GM12878 (cell line): ENCODE results near the gene CDKL2. TPM values are rescaled to one million over a fixed set of nuclear protein-coding genes. Genes with fewer than 3 reads are reported as not detected.

Experiments
- ATAC-seq: fragments of 200-7000 bp; cut with Tn5 transposase; 3 replicates; pipeline ENCODE4 v1.9.1; 2020; ENCODE audit warnings: mild to moderate bottlenecking, moderate library complexity
- BruUV-seq: library from RNA; stranded (reverse); fragments of 400-500 nt; replicated peaks from 2 replicates; lab custom pipeline; 2021; lab: Mats Ljungman, UMichigan
- CTCF ChIA-PET: fragments of 300-600 bp; sonication (Branson Sonifier 250); formaldehyde crosslinking; extraction: SDS; loops from one replicate; lab custom pipeline; 2021; ENCODE audit warnings: inconsistent platforms; lab: Yijun Ruan, JAX
- POLR2A ChIA-PET: fragments of 350-600 bp; formaldehyde crosslinking; extraction: SDS; loops from one replicate; lab custom pipeline; 2021; ENCODE audit warnings: inconsistent platforms; lab: Charles Lee
- RAD21 ChIA-PET: fragments of 300-600 bp; sonication (Branson Sonifier 250); formaldehyde crosslinking; loops from one replicate; lab custom pipeline; 2023; ENCODE audit warnings: antibody characterized with exemption; ENCODE audit not compliant: unreplicated experiment; lab: Charles Lee
- SMC1A ChIA-PET: fragments of 300-600 bp; sonication (Branson Sonifier 250); formaldehyde crosslinking; loops from one replicate; lab custom pipeline; 2023; ENCODE audit not compliant: unreplicated experiment, uncharacterized antibody; lab: Charles Lee
- DNase-seq: peaks from one replicate; pipeline ENCODE4 v3.0.0-alpha.2; 2011; ENCODE audit warnings: low read depth, low spot score
- FAIRE-seq: peaks from 3 replicates; lab custom pipeline; 2011; peaks lifted over from hg19 to GRCh38; lab: Jason Lieb, UNC
- H2AFZ ChIP-seq: 2 replicates; pipeline ENCODE4 v1.6.0; 2011; ENCODE audit warnings: low read depth, low read length, control low read depth; ENCODE audit not compliant: control insufficient read depth
- H3K27ac ChIP-seq: 2 replicates; pipeline ENCODE4 v1.5.1; 2011; ENCODE audit warnings: control low read depth; ENCODE audit not compliant: control insufficient read depth, insufficient read depth
- H3K27me3 ChIP-seq, 2 experiments: replicated peaks in 1 of 2; 2 replicates each; pipeline versions ENCODE4 v1.6.0 to v1.6.1; 2011; ENCODE audit warnings: low read length in 1 of 2; ENCODE audit not compliant: control insufficient read depth in 2 of 2, insufficient read depth in 2 of 2
- H3K36me3 ChIP-seq, 2 experiments: 2 replicates each; pipeline ENCODE4 v1.5.1; 2011; ENCODE audit warnings: low read length in 1 of 2; ENCODE audit not compliant: control insufficient read depth in 2 of 2, insufficient read depth in 2 of 2
- H3K4me1 ChIP-seq: 2 replicates; pipeline ENCODE4 v1.6.1; 2011; ENCODE audit warnings: mild to moderate bottlenecking, low read length, moderate library complexity, mixed read lengths; ENCODE audit not compliant: control insufficient read depth, insufficient read depth
- H3K4me2 ChIP-seq: 2 replicates; pipeline ENCODE4 v1.6.0; 2011; ENCODE audit warnings: control low read depth; ENCODE audit not compliant: control insufficient read depth, insufficient read depth
- H3K4me3 ChIP-seq: fragments of 200-600 bp; sonication (generic); 2 replicates; pipeline ENCODE4 v1.5.1; 2016
- H3K79me2 ChIP-seq: 2 replicates; pipeline ENCODE4 v1.6.0; 2011; ENCODE audit warnings: low read length; ENCODE audit not compliant: control insufficient read depth, insufficient read depth
- H3K9ac ChIP-seq: 2 replicates; pipeline ENCODE4 v1.8.0; 2011; ENCODE audit warnings: low read length, control low read depth, mixed read lengths; ENCODE audit not compliant: control insufficient read depth, insufficient read depth
- H3K9me3 ChIP-seq: replicated peaks from 3 replicates; pipeline ENCODE4 v1.5.1; 2011; ENCODE audit warnings: mild to moderate bottlenecking, low read length; ENCODE audit not compliant: control insufficient read depth, insufficient read depth
- H4K20me1 ChIP-seq: 2 replicates; pipeline ENCODE4 v1.6.0; 2011; ENCODE audit not compliant: control insufficient read depth, insufficient read depth
- CBX5 ChIP-seq: sonication (generic); IDR thresholded peaks from 2 replicates; pipeline ENCODE4 v1.6.1; 2016; ENCODE audit warnings: low read depth, moderate library complexity, mild to moderate bottlenecking, inconsistent platforms
- CREB1 ChIP-seq: IDR thresholded peaks from 2 replicates; pipeline ENCODE4 v1.6.1; 2012; ENCODE audit warnings: low read depth, mild to moderate bottlenecking, inconsistent platforms
- E4F1 ChIP-seq: fragments of 450-650 bp; IDR thresholded peaks from 2 replicates; pipeline ENCODE4 v1.6.1; 2018; ENCODE audit warnings: borderline replicate concordance, mild to moderate bottlenecking; ENCODE audit not compliant: partially characterized antibody
- JUNB ChIP-seq: IDR thresholded peaks from 2 replicates; pipeline ENCODE4 v1.6.1; 2016; ENCODE audit warnings: antibody characterized with exemption, mild to moderate bottlenecking
- KAT2A ChIP-seq: conservative IDR thresholded peaks from 2 replicates; pipeline ENCODE4 v1.6.1; 2011; ENCODE audit warnings: low read depth, low read length; ENCODE audit not compliant: control insufficient read depth
- NR2C2 ChIP-seq: IDR thresholded peaks from 2 replicates; pipeline ENCODE4 v1.6.1; 2011; ENCODE audit warnings: borderline replicate concordance, low read depth; ENCODE audit not compliant: control insufficient read depth, insufficient read length
- PML ChIP-seq: IDR thresholded peaks from 2 replicates; pipeline ENCODE4 v1.6.1; 2012; ENCODE audit warnings: low read length, inconsistent platforms
- SMAD5 ChIP-seq: IDR thresholded peaks from 2 replicates; pipeline ENCODE4 v1.6.1; 2016; ENCODE audit warnings: antibody characterized with exemption, low read depth
- SREBF2 ChIP-seq: IDR thresholded peaks from 2 replicates; pipeline ENCODE4 v1.6.1; 2012; ENCODE audit warnings: mild to moderate bottlenecking, low read length
- STAT3 ChIP-seq: IDR thresholded peaks from 2 replicates; pipeline ENCODE4 v1.6.1; 2011; ENCODE audit warnings: low read depth, low read length, improper control_type of control experiment
- ZNF592 ChIP-seq: fragments of 450-650 bp; IDR thresholded peaks from 2 replicates; pipeline ENCODE4 v1.6.1; 2017; ENCODE audit warnings: mild to moderate bottlenecking, moderate library complexity
- WGBS: methylation state at CpG from one replicate; pipeline ENCODE4 v1.1.6; 2016; ENCODE audit warnings: low lambda C conversion rate; ENCODE audit not compliant: insufficient replicate concordance, insufficient coverage; ENCODE audit errors: missing lambda C conversion rate; 5-methylcytosine and 5-hydroxymethylcytosine counted together
- in situ Hi-C: fragments of 300-500 bp; cut with MboI; formaldehyde crosslinking; loops from 9 replicates; pipeline ENCODE4 v1.14.3; 2018; ENCODE audit warnings: mixed read lengths
- intact Hi-C: fragments of 100-400 bp; cut with micrococcal nuclease; formaldehyde crosslinking; loops from one replicate; pipeline ENCODE4 v1.14.2; 2022; ENCODE audit not compliant: unreplicated experiment
- polyA plus RNA-seq, 11 experiments: library from polyadenylated mRNA; depleted of rRNA in 4 of 11; unstranded in 6 of 11; stranded (reverse) in 5 of 11; fragments of >200 nt; fragmentation: Nextera tagmentation in 4 of 11; fragmentation: Illumina TruSeq in 1 of 11; extraction: Ambion mirVana in 4 of 11; extraction: Trizol in 1 of 11; gene quantifications; 1 replicate in 1 of 11; 2 replicates in 10 of 11; pipeline versions ENCODE4 v1.2.1 to v1.2.3, GENCODE V29; 2011 to 2016; ENCODE audit warnings: inconsistent platforms in 2 of 11, missing spikeins in 2 of 11, low read depth in 1 of 11
- total RNA-seq, 4 experiments: library from RNA; depleted of rRNA in 3 of 4; stranded (reverse); fragments of >200 nt in 3 of 4; fragmentation: Illumina TruSeq in 1 of 4; extraction: Trizol in 1 of 4; gene quantifications; 2 replicates each; pipeline versions ENCODE4 v1.2.1 to v1.2.3, GENCODE V29; 2013 to 2021
- TF ChIP-seq, protein P1 (sequence below): fragments of 150-350 bp; IDR thresholded peaks from 2 replicates; pipeline ENCODE4 v1.6.1; 2014; ENCODE audit warnings: mild to moderate bottlenecking, low read depth, low read length
- TF ChIP-seq, protein P2 (sequence below): fragments of 450-650 bp; conservative IDR thresholded peaks from 2 replicates; pipeline ENCODE4 v1.6.1; 2017; ENCODE audit warnings: mild to moderate bottlenecking, moderate library complexity
- TF ChIP-seq, protein P3 (sequence below): IDR thresholded peaks from 2 replicates; pipeline ENCODE4 v1.6.1; 2011; ENCODE audit warnings: low read depth, mild to moderate bottlenecking, low read length, moderate library complexity, borderline replicate concordance; ENCODE audit errors: extremely low read depth

CDKL2 gene
- total and polyA plus RNA-seq, 10 of the 15 experiments (the other 5 are each of a cell fraction or from before 2014, with no cell fraction given): 0.05 to 0.24 (median 0.06) TPM; not detected in 7

DNA sequence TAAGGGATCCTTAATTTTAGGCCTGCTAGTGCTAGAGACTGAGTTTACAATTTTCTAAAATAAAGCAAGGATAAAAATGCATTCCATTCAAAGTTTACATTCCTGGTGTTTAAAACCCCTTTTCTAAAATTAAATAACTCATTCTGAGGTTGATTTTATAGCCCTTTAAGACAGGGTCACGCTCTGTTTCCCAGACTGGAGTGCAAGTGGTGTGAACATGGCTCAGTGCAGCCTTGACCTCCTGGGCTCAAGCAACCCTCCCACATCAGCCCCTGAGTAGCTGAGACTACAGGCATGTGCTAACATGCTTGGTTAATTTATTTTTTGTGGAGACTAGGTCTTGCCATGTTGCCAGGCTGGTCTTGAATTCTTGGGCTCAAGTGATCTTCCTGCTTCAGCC, 6.8 kb upstream of the CDKL2 start:
- intact Hi-C loops: no loop called here
- in situ Hi-C loops: no loop called here

More for the DNA sequence above, 6.8 kb upstream of the CDKL2 start:
- H3K27ac ChIP-seq: no peak overlapping the region
- 100% methylated on average over 1 of the region's 1 CpG for WGBS
- no peak overlapping the region for H3K9ac ChIP-seq
- TF ChIP-seq JUNB (no peak), STAT3 (no peak), SMAD5 (no peak), CBX5 (no peak), KAT2A (no peak), ZNF592 (no peak), NR2C2 (no peak), PML (no peak), E4F1 (no peak), CREB1 (no peak), SREBF2 (no peak)
- TF ChIP-seq, protein P1, sequence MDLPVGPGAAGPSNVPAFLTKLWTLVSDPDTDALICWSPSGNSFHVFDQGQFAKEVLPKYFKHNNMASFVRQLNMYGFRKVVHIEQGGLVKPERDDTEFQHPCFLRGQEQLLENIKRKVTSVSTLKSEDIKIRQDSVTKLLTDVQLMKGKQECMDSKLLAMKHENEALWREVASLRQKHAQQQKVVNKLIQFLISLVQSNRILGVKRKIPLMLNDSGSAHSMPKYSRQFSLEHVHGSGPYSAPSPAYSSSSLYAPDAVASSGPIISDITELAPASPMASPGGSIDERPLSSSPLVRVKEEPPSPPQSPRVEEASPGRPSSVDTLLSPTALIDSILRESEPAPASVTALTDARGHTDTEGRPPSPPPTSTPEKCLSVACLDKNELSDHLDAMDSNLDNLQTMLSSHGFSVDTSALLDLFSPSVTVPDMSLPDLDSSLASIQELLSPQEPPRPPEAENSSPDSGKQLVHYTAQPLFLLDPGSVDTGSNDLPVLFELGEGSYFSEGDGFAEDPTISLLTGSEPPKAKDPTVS: no peak
- TF ChIP-seq, protein P2, sequence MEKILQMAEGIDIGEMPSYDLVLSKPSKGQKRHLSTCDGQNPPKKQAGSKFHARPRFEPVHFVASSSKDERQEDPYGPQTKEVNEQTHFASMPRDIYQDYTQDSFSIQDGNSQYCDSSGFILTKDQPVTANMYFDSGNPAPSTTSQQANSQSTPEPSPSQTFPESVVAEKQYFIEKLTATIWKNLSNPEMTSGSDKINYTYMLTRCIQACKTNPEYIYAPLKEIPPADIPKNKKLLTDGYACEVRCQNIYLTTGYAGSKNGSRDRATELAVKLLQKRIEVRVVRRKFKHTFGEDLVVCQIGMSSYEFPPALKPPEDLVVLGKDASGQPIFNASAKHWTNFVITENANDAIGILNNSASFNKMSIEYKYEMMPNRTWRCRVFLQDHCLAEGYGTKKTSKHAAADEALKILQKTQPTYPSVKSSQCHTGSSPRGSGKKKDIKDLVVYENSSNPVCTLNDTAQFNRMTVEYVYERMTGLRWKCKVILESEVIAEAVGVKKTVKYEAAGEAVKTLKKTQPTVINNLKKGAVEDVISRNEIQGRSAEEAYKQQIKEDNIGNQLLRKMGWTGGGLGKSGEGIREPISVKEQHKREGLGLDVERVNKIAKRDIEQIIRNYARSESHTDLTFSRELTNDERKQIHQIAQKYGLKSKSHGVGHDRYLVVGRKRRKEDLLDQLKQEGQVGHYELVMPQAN: no peak
- TF ChIP-seq, protein P3, sequence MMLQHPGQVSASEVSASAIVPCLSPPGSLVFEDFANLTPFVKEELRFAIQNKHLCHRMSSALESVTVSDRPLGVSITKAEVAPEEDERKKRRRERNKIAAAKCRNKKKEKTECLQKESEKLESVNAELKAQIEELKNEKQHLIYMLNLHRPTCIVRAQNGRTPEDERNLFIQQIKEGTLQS: no peak
- BruUV-seq: no TSS peak
- ChIA-PET CTCF (interaction anchor here (1.0 kb wide), 1 partner anchor 11 kb away, joined by 3 read pairs; no protein-coding TSS in a partner anchor), RAD21 (no interaction called here), POLR2A (no interaction called here), SMC1A (interaction anchor here (0.6 kb wide), 1 partner anchor 104 kb away, joined by 3 read pairs; no protein-coding TSS in a partner anchor)
- H4K20me1 ChIP-seq: no peaks in the 10 kb centered on the region
- ATAC-seq (no peak), FAIRE-seq (peak; percentile 41), DNase-seq (no peak)
- H3K4me2 ChIP-seq: no peak overlapping the region
- H3K9me3 ChIP-seq: no peaks in the 10 kb centered on the region
- H3K79me2 ChIP-seq: no peaks in the 10 kb centered on the region
- no peaks in the 10 kb centered on the region for H3K4me1 ChIP-seq
- H2AFZ ChIP-seq: no peak overlapping the region
- no peaks in the 10 kb centered on the region; a peak in 1 of 4 replicates for H3K36me3 ChIP-seq
- H3K4me3 ChIP-seq: no peak overlapping the region
- H3K27me3 ChIP-seq: no peaks in the 10 kb centered on the region
